MM.1S (cell line): ENCODE results near the gene IVNS1ABP.

ENCODE experiments used
- CTCF ChIP-seq: fragments of 300-600 bp; sonication (generic); IDR thresholded peaks from 2 replicates; pipeline ENCODE4 v1.5.1; 2016; ENCODE audit warnings: antibody characterized with exemption, low read length, mixed read lengths
- EZH2 ChIP-seq: fragments of 300-600 bp; sonication (generic); optimal IDR thresholded peaks from 2 replicates; pipeline ENCODE3; 2017; ENCODE audit warnings: low read depth, mild to moderate bottlenecking, antibody characterized with exemption, low read length, mixed read lengths

GRCh38 chr1:185355947-185356346, 38.9 kb upstream of the IVNS1ABP start:
- TF ChIP-seq CTCF, result no peak
- TF ChIP-seq EZH2, result no peak
